Progenitor cell of endocrine pancreas (in vitro differentiated cells): Measurements from ENCODE around the gene PDSS2. TPM values are rescaled to one million over a fixed set of nuclear protein-coding genes. Genes with fewer than 3 reads are reported as not detected.

Source experiments
- DNase-seq: peaks from one replicate; pipeline ENCODE4 v3.0.0; 2021; ENCODE audit warnings: low spot score; ENCODE audit not compliant: unreplicated experiment
- H3K27ac Mint-ChIP-seq: 2 replicates; pipeline ENCODE4 v1.8.0; 2021; ENCODE audit warnings: mild to moderate bottlenecking, moderate library complexity, mixed read lengths
- H3K27me3 Mint-ChIP-seq: 2 replicates; pipeline ENCODE4 v1.8.0; 2021; ENCODE audit warnings: mixed read lengths
- H3K36me3 Mint-ChIP-seq: 2 replicates; pipeline ENCODE4 v1.8.0; 2022; ENCODE audit warnings: mixed read lengths; ENCODE audit not compliant: insufficient read depth
- H3K4me1 Mint-ChIP-seq: 2 replicates; pipeline ENCODE4 v1.8.0; 2021; ENCODE audit warnings: low read depth, mixed read lengths
- H3K4me3 Mint-ChIP-seq: 2 replicates; pipeline ENCODE4 v1.8.0; 2021; ENCODE audit warnings: low read depth, mild to moderate bottlenecking, moderate library complexity, mixed read lengths
- H3K9me3 Mint-ChIP-seq: 2 replicates; pipeline ENCODE4 v1.8.0; 2021; ENCODE audit warnings: low read depth, mixed read lengths
- CTCF ChIP-seq: fragments of 200-600 bp; sonication (generic); IDR thresholded peaks from one replicate; pipeline ENCODE4 v1.5.0; 2021; ENCODE audit warnings: antibody characterized with exemption, mild to moderate bottlenecking; ENCODE audit not compliant: unreplicated experiment
- total RNA-seq: library from RNA; stranded (reverse); gene quantifications from 2 replicates; pipeline ENCODE4 v1.2.1, GENCODE V29; 2021

The PDSS2 gene
- total RNA-seq, 1 donor from 2014 or later, result 12.8 TPM

GRCh38 chr6:107124934-107125348 is 334.4 kb downstream of the PDSS2 start:
- Mint-ChIP-seq H3K4me3 (no peak overlapping the region), H3K36me3 (no peaks in the 10 kb centered on the region), H3K4me1 (peaks cover 10% of the 10 kb centered on the region), H3K27me3 (no peaks in the 10 kb centered on the region), H3K9me3 (no peaks in the 10 kb centered on the region), H3K27ac (no peak overlapping the region)
- no peak for DNase-seq
- no peak for TF ChIP-seq CTCF

- Mint-ChIP-seq H3K4me1 (peaks cover 8% of the 10 kb centered on the region), H3K27me3 (no peaks in the 10 kb centered on the region), H3K9me3 (no peaks in the 10 kb centered on the region), H3K36me3 (no peaks in the 10 kb centered on the region), H3K4me3 (no peak overlapping the region), H3K27ac (no peak overlapping the region)
- TF ChIP-seq CTCF, result no peak
- DNase-seq, result no peak
Observed at GRCh38 chr6:107123501-107123900, 335.9 kb downstream of the PDSS2 start.

- no peak for TF ChIP-seq CTCF
- Mint-ChIP-seq H3K36me3 (no peaks in the 10 kb centered on the region), H3K4me3 (no peak overlapping the region), H3K9me3 (no peaks in the 10 kb centered on the region), H3K4me1 (peaks cover 3% of the 10 kb centered on the region), H3K27me3 (no peaks in the 10 kb centered on the region), H3K27ac (peak overlapping the region; percentile 76)
- no peak for DNase-seq
Observed at GRCh38 chr6:107122748-107123147, 336.6 kb downstream of the PDSS2 start.

GRCh38 chr6:107121964-107122495 is 337.3 kb downstream of the PDSS2 start:
- H3K9me3 Mint-ChIP-seq, result no peaks in the 10 kb centered on the region
- H3K36me3 Mint-ChIP-seq, result no peaks in the 10 kb centered on the region
- no peaks in the 10 kb centered on the region for H3K27me3 Mint-ChIP-seq
- TF ChIP-seq CTCF, result no peak
- H3K4me3 Mint-ChIP-seq, result no peak overlapping the region
- DNase-seq, result no peak
- H3K4me1 Mint-ChIP-seq, result peaks cover 3% of the 10 kb centered on the region
- no peak overlapping the region for H3K27ac Mint-ChIP-seq

GRCh38 chr6:107121266-107121665 is 338.1 kb downstream of the PDSS2 start:
- H3K36me3 Mint-ChIP-seq, result no peaks in the 10 kb centered on the region
- H3K9me3 Mint-ChIP-seq, result no peaks in the 10 kb centered on the region
- H3K27me3 Mint-ChIP-seq, result no peaks in the 10 kb centered on the region
- peaks cover 10% of the 10 kb centered on the region for H3K4me1 Mint-ChIP-seq
- TF ChIP-seq CTCF, result no peak
- DNase-seq, result no peak
- H3K27ac Mint-ChIP-seq, result no peak overlapping the region
- H3K4me3 Mint-ChIP-seq, result no peak overlapping the region
